Measurements from ENCODE around the gene MAMLD1. TPM values are rescaled to one million over a fixed set of nuclear protein-coding genes. Genes with fewer than 3 reads are reported as not detected.

Gene MAMLD1
- total RNA-seq, 1 experiment from 2014 or later, result 0.30 TPM

DNA sequence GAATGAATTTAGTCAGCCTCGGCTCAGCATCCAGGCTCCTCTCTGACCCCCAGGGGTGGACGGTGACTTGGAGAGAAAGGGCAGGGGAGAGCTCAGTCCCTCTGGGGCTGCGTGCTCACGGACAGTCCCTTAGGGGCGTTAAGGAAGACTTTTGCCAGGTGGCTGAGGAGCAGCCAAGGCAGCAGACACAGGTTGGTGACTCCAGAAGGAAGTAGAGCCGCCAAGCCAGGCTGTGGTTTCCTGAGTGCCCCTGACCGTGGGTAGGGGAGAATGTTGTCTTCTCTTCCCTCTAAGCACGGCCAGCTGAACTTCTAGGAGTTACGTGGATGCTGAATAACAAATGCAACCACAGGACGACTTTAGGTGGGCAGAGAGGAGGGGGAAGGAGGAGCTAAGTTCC, 114.3 kb downstream of the MAMLD1 start:
- no peak for DNase-seq (ENCODE audit: low read depth)
- in situ Hi-C loops (cut with HindIII; ENCODE audit: low pct_unique_long_range_greater_than_20kb, low sequenced_read_pairs), result no loop called here

- in situ Hi-C loops (cut with HindIII; ENCODE audit: low pct_unique_long_range_greater_than_20kb, low sequenced_read_pairs), result no loop called here
These were observed 115.7 kb downstream of the MAMLD1 start for GRCh38 chrX:150478496-150479492.

DNA sequence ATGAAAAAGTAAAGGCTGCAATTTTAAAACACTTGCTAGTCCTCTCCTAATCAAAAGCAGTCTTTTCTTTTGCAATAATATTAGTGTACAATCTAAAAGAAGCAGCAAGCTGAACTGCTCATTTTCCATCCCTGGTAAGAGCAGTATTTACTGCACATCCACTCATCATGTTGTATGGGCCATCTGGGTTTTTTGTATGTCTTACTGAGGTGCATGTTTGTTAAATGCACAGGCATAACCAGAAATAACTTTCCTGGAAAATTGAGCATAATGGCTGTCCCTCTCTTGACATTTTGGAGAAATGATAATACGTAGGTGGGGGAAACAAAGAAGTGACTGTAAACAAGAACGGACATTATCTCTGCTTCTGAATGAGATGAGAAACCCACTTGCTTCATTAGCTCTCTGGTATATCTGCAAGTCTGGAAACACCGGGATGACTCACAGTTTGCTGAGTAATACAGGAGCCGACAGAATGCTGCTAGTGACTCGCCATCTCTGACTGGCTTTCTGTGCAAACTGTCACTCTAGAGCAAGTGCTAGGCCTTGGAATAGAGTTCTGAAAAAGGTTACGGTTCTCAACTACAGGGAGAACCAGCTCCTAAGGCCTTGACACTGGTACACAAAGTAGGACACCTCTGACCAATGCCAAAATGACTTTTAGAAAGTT, 119.6 kb downstream of the MAMLD1 start:
- in situ Hi-C loops (cut with HindIII; ENCODE audit: low pct_unique_long_range_greater_than_20kb, low sequenced_read_pairs), result no loop called here
- peak; percentile 60 for DNase-seq (ENCODE audit: low read depth)

More at GRCh38 chrX:150478496-150479492, 115.7 kb downstream of the MAMLD1 start:
- DNase-seq (ENCODE audit: low read depth), result no peak

GRCh38 chrX:150483356-150483985, 120.4 kb downstream of the MAMLD1 start:
- in situ Hi-C loops (cut with HindIII; ENCODE audit: low pct_unique_long_range_greater_than_20kb, low sequenced_read_pairs), result no loop called here
- no peak for DNase-seq (ENCODE audit: low read depth)

- DNase-seq (ENCODE audit: low read depth), result peak; percentile 30
- in situ Hi-C loops (cut with HindIII; ENCODE audit: low pct_unique_long_range_greater_than_20kb, low sequenced_read_pairs), result no loop called here
These were observed 122.9 kb downstream of the MAMLD1 start for GRCh38 chrX:150486011-150486410.

DNA sequence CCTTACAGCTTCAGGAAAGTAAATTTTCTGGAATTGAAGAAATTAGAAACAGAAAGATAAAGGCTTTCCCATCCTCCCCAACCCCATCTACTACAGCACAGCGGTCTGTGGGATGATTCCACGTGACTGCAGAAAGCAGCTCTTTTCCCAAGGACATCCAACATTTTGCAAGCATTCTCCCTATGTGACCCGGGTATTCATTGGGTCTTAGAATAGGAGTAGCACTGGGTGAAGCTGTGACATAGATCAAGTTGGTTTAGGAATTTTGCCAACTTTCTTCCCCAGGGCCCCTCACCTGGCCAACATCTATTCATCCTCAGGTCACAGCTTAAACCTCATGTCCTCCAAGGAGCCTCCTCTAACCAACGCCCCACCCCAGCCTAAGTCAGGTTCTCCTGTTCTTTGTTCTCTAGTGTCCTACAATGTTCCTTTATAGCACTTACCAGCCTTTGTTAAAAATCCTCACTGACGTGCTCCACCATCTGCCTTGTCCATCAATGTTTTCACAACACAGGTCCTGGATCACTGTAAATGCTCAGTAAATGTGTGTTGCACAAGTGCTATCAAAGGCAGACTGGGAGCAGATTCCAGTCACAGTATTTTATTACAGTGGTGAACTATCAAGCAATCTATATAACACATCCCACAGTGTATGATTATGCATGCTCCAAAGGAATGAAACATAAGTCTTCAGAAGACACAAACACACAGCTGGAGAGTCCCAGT, 124.4 kb downstream of the MAMLD1 start:
- DNase-seq (ENCODE audit: low read depth), result no peak
- in situ Hi-C loops (cut with HindIII; ENCODE audit: low pct_unique_long_range_greater_than_20kb, low sequenced_read_pairs), result no loop called here

DNA sequence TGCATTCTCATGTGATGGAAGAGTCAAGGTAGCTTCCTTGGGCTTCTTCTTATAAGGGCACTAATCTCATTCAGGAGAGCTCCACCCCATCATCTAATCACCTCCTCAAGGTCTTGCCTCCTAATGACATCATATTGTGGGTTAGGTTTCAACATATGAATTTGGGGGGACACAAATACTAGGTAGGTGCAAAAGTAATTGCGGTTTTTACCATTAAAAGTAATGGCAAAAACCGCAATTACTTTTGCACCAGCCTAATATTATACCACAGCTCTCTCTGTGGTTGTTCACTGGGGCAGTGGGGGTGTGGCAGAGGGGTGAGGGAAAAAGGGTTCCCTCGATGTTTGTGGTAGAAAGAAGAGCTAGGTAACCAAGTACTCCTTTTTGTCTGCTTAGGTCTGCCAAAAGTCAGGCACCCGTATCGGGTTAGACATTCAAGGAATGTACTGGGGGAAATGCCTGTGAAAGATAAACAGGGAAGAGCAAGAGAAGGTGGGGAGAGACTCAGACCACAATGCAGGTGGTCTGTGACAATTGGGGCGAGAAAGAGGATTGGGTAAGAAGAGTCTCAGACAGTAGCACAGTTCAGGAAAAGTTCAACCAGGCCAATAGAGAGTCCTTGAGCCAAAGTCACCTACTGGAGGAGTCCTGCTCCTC, 126.4 kb downstream of the MAMLD1 start:
- in situ Hi-C loops (cut with HindIII; ENCODE audit: low pct_unique_long_range_greater_than_20kb, low sequenced_read_pairs), result no loop called here
- DNase-seq (ENCODE audit: low read depth), result peak; percentile 33

DNA sequence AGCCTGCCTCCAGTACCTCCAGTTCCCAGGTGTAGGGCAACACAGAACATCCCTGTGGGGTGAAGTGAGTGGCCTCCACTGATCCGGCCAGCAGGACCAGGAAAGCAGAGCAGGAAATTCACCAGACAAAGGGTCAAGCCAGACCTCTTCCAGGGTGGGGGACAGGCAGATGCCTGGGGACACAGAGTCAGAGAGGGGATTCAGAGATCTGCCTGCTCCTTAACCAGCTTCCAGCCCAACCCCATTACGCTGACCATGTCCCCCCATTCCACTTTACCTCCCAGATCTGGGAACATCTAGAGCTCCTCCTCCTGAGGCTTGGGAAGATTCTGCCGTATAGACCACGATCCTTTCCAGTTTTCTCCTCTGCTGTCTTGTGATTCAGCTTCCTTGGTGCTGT, 132.4 kb downstream of the MAMLD1 start:
- no peak for DNase-seq (ENCODE audit: low read depth)
- in situ Hi-C loops (cut with HindIII; ENCODE audit: low pct_unique_long_range_greater_than_20kb, low sequenced_read_pairs), result no loop called here

DNA sequence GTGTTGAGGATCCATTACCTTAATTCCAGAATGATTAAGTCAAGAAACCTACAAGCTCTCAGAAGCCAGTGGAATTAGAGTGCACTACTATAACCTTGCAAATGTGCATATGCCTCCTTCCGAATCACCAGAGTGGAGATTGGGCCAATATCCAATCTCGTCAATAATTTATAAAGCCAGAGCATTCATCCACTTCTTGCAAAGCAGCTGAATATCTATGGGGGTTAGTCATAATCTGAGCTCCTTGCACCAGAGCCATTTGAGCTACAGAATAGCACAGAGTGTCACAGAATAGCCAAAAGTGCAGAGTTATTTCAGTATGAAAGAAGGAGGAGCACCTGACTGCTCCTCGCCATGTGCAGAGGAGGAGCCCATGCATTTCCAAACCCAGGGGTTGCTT, 136.1 kb downstream of the MAMLD1 start:
- in situ Hi-C loops (cut with HindIII; ENCODE audit: low pct_unique_long_range_greater_than_20kb, low sequenced_read_pairs), result no loop called here
- DNase-seq (ENCODE audit: low read depth), result peak; percentile 42

DNA sequence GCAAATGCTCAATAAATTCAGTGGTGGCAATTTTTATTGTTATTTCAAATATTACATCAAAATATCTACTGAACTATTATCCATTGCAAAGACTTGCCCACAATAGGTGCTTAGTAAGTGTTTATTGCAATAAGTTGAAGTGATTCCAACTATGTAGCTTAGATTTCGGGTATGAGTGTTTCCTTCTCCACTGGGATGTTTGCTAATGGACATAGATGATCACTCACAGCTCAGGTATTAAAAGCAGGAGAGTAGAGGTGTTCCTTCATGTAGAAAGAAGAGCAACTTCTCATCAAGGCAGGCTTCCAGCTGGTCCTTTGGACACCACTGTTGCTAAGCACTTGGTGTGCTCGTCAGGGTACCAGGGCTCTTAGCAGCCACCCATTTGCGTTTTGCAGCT, 139.0 kb downstream of the MAMLD1 start:
- DNase-seq (ENCODE audit: low read depth), result no peak
- in situ Hi-C loops (cut with HindIII; ENCODE audit: low pct_unique_long_range_greater_than_20kb, low sequenced_read_pairs), result no loop called here

DNA sequence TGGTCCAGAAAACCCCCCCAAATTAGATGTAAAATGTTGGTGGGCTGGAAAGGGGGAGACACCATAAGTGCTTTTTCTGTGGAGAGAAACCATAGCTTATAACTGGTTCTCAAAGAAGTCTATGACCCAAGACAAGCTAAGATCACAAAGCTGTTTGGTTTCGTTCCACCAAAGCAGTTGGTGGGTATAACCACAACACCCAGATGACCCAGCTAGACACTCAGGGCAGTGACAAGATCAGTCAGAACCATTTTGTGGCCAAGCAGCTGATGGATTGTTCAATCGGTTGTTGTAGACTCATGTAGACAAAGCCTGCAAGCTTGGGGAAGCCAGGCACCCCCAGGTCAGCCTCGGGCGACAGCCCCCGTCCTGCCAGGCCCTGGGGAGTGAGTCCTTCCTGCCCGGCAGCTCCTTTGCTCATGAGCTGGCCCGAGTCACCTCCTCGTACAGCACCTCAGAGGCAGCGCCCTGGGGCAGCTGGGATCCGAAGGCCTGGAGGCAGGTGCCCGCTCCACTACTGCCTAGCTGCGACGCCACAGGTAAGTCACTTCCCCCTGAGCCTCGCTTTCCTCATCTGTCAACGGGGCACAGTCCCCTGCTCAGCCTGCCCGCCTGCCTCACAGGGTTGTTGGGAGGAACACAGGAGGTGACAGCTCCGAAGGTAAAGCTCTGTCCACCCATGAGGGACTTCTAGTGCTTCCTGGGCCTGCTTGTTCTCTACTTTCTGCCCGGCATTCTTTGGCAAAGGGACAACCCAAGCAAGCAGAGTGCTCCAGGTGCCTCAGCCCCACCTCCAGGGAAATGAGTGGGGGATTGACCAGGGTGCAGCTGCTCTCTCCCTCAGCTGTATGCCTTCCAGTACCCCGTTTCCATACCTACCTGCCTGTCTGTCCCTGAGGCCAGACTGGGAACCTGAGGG, 140.1 kb downstream of the MAMLD1 start:
- in situ Hi-C loops (cut with HindIII; ENCODE audit: low pct_unique_long_range_greater_than_20kb, low sequenced_read_pairs), result no loop called here
- DNase-seq (ENCODE audit: low read depth), result no peak

DNA sequence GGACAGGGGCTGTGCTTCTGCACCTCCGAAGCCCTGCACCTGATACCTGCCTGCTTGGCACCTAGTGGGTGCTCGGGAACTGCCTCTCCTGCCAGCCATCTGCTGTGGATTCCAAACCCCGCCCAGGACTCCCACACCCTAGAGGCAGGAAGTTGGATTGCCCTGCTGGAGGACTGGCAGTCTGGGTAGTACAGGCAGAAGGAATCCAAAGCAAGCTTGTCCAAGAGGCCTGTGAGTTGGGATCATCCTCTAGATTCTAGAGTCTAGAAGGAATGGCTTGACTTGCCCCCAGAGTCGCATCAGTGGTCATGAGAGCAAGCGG, 140.7 kb downstream of the MAMLD1 start:
- no peak for DNase-seq (ENCODE audit: low read depth)
- in situ Hi-C loops (cut with HindIII; ENCODE audit: low pct_unique_long_range_greater_than_20kb, low sequenced_read_pairs), result no loop called here

GRCh38 chrX:150504397-150505182, 141.5 kb downstream of the MAMLD1 start:
- in situ Hi-C loops (cut with HindIII; ENCODE audit: low pct_unique_long_range_greater_than_20kb, low sequenced_read_pairs), result no loop called here
- DNase-seq (ENCODE audit: low read depth), result no peak

- no peak for DNase-seq (ENCODE audit: low read depth)
- in situ Hi-C loops (cut with HindIII; ENCODE audit: low pct_unique_long_range_greater_than_20kb, low sequenced_read_pairs), result no loop called here
These were observed 142.9 kb downstream of the MAMLD1 start for GRCh38 chrX:150506020-150506419.

GRCh38 chrX:150506486-150506885, 143.4 kb downstream of the MAMLD1 start:
- in situ Hi-C loops (cut with HindIII; ENCODE audit: low pct_unique_long_range_greater_than_20kb, low sequenced_read_pairs), result no loop called here
- DNase-seq (ENCODE audit: low read depth), result no peak

- in situ Hi-C loops (cut with HindIII; ENCODE audit: low pct_unique_long_range_greater_than_20kb, low sequenced_read_pairs), result no loop called here
- no peak for DNase-seq (ENCODE audit: low read depth)
These were observed 144.2 kb downstream of the MAMLD1 start for GRCh38 chrX:150507251-150507856.

All from Caki2 (cell line).